Mononuclear cell (primary cell): ENCODE data around the gene DOC2A. TPM values are rescaled to one million over a fixed set of nuclear protein-coding genes. Genes with fewer than 3 reads are reported as not detected.

ENCODE experiments used
- H3K27me3 ChIP-seq: 2 replicates; pipeline ENCODE4 v1.6.0; 2011; ENCODE audit warnings: low read length, control low read depth; ENCODE audit not compliant: insufficient read depth
- H3K4me1 ChIP-seq: 2 replicates; pipeline ENCODE4 v1.5.1; 2011; ENCODE audit warnings: mild to moderate bottlenecking, low read length, control low read depth; ENCODE audit not compliant: insufficient read depth
- H3K4me3 ChIP-seq: 2 replicates; pipeline ENCODE4 v1.5.1; 2011; ENCODE audit warnings: mild to moderate bottlenecking, low read length, moderate library complexity
- H3K9me3 ChIP-seq: 2 replicates; pipeline ENCODE4 v1.5.1; 2011; ENCODE audit warnings: low read depth, mild to moderate bottlenecking, control low read depth, low read length
- total RNA-seq: library from RNA; depleted of rRNA; stranded (reverse); fragments of >200 nt; gene quantifications from one replicate; pipeline ENCODE4 v1.2.3, GENCODE V29; 2012

DOC2A gene
- total RNA-seq, 1 donor: not detected

- Histone ChIP-seq H3K27me3 (no peaks in the 10 kb centered on the region), H3K9me3 (no peaks in the 10 kb centered on the region), H3K4me3 (no peak overlapping the region), H3K4me1 (peaks cover 18% of the 10 kb centered on the region)
These were observed 19.8 kb downstream of the DOC2A start for GRCh38 chr16:29990883-29991570.

GRCh38 chr16:29990034-29990433 lies 20.8 kb downstream of the DOC2A start:
- Histone ChIP-seq H3K4me1 (peaks cover 16% of the 10 kb centered on the region), H3K9me3 (no peaks in the 10 kb centered on the region), H3K4me3 (no peak overlapping the region), H3K27me3 (no peaks in the 10 kb centered on the region)

GRCh38 chr16:29989111-29989858 lies 21.5 kb downstream of the DOC2A start:
- H3K4me1 ChIP-seq: peaks cover 8% of the 10 kb centered on the region
- H3K27me3 ChIP-seq: no peaks in the 10 kb centered on the region
- H3K9me3 ChIP-seq: no peaks in the 10 kb centered on the region
- no peak overlapping the region for H3K4me3 ChIP-seq

- H3K9me3 ChIP-seq: no peaks in the 10 kb centered on the region
These were observed 22.3 kb downstream of the DOC2A start for GRCh38 chr16:29988346-29989075.

GRCh38 chr16:29987371-29988085 lies 23.3 kb downstream of the DOC2A start:
- Histone ChIP-seq H3K27me3 (no peaks in the 10 kb centered on the region), H3K4me1 (no peaks in the 10 kb centered on the region), H3K9me3 (no peaks in the 10 kb centered on the region), H3K4me3 (no peak overlapping the region)

More at GRCh38 chr16:29988346-29989075, 22.3 kb downstream of the DOC2A start:
- Histone ChIP-seq H3K4me1 (peaks cover under 1% of the 10 kb centered on the region), H3K4me3 (no peak overlapping the region), H3K27me3 (no peaks in the 10 kb centered on the region)

- Histone ChIP-seq H3K4me3 (no peak overlapping the region), H3K9me3 (no peaks in the 10 kb centered on the region), H3K4me1 (no peaks in the 10 kb centered on the region), H3K27me3 (no peaks in the 10 kb centered on the region)
These were observed 23.9 kb downstream of the DOC2A start for GRCh38 chr16:29986931-29987330.

- Histone ChIP-seq H3K4me1 (no peaks in the 10 kb centered on the region), H3K4me3 (no peak overlapping the region), H3K27me3 (no peaks in the 10 kb centered on the region), H3K9me3 (no peaks in the 10 kb centered on the region)
These were observed 24.6 kb downstream of the DOC2A start for GRCh38 chr16:29986231-29986630.

- Histone ChIP-seq H3K27me3 (no peaks in the 10 kb centered on the region), H3K4me3 (no peak overlapping the region), H3K9me3 (no peaks in the 10 kb centered on the region), H3K4me1 (no peaks in the 10 kb centered on the region)
These were observed 25.5 kb downstream of the DOC2A start for GRCh38 chr16:29985271-29985811.

- no peaks in the 10 kb centered on the region for H3K4me1 ChIP-seq
- H3K27me3 ChIP-seq: no peaks in the 10 kb centered on the region
- no peak overlapping the region for H3K4me3 ChIP-seq
- no peaks in the 10 kb centered on the region for H3K9me3 ChIP-seq
These were observed 26.1 kb downstream of the DOC2A start for GRCh38 chr16:29984764-29985147.

- no peaks in the 10 kb centered on the region for H3K9me3 ChIP-seq
- H3K4me3 ChIP-seq: no peak overlapping the region
- H3K27me3 ChIP-seq: no peaks in the 10 kb centered on the region
- H3K4me1 ChIP-seq: no peaks in the 10 kb centered on the region
These were observed 26.6 kb downstream of the DOC2A start for GRCh38 chr16:29984137-29984763.

- Histone ChIP-seq H3K4me1 (no peaks in the 10 kb centered on the region), H3K27me3 (no peaks in the 10 kb centered on the region), H3K9me3 (no peaks in the 10 kb centered on the region), H3K4me3 (no peak overlapping the region)
These were observed 27.2 kb downstream of the DOC2A start for GRCh38 chr16:29983420-29984136.

GRCh38 chr16:29982560-29983419 lies 28.0 kb downstream of the DOC2A start:
- H3K27me3 ChIP-seq: no peaks in the 10 kb centered on the region
- no peak overlapping the region for H3K4me3 ChIP-seq
- no peaks in the 10 kb centered on the region for H3K9me3 ChIP-seq
- H3K4me1 ChIP-seq: no peaks in the 10 kb centered on the region
